HK-2 (cell line): Measurements from ENCODE around the gene CIT.

Experiments used
- DNase-seq: peaks from one replicate; pipeline ENCODE4 v3.0.0-alpha.2; 2018; ENCODE audit not compliant: unreplicated experiment

Gene CIT

DNA sequence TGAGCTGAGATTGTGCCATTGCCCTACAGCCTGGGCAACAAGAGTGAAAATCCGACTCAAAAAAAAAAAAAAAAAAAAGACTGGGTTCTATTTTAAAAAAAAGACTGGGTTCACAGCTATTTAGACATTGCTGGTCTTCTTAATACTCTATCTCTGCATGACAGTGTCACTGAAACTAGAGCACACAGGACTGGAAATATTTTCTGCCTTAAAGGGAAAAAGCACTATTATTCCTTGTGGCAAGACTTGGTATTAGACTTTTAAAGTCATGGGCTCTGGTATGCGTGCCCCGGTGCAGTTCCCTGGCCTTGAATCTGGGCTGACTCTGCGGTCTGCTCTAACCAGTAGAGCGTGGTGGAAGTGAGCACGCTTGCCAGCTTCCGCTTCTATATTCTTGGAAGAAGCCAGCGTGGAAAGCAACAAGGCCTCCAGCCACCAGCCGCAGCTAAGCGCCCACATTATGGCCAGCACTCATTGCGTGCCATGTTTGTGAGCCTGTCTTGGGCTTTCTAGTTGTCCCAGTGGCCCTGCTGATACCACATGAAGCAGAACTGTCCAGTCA, 177.8 kb downstream of the CIT start:
- DNase-seq, result peak; percentile 80

GRCh38 chr12:119696943-119697342, 180.2 kb downstream of the CIT start:
- DNase-seq, result no peak

- DNase-seq, result no peak
Measured at GRCh38 chr12:119695034-119695433, 182.1 kb downstream of the CIT start.

GRCh38 chr12:119694111-119694510, 183.0 kb downstream of the CIT start:
- no peak for DNase-seq

DNA sequence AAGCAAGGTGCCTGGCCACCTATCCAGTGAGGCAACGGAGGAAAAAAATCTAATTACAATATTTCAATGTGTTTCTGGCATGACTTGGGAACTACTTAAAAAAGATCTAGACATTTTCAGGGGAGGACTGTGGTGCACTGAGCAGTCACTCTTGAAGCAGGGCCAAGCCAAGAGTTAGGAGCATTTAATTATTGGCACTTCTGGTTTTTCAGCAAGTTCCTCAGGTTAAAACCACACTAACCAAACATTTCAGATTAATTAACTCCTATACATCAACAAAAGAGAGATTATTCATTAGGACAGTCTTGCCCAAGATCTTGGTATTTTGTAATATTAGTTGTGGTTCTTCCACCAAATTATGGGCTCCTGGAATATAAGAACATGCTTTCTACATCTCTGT, 183.6 kb downstream of the CIT start:
- no peak for DNase-seq

DNA sequence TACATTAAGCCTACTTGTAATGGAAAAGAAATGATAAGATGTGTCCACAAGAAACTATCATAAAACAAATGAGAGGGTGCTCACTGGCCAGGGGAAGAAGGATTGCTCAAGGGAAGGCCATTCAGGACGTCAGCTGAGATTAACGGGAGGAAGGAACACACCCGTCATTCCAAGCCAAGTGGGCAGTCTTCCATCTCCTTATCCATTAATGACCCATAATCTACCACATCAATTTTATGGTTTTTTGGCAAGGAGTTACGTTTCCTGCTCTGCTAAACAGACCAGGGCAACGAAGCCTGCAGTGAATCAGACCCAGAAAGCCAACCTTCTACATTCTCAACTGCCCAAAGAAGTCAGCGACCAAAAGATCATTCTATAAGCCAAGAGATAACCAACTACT, 184.1 kb downstream of the CIT start:
- DNase-seq, result no peak

DNA sequence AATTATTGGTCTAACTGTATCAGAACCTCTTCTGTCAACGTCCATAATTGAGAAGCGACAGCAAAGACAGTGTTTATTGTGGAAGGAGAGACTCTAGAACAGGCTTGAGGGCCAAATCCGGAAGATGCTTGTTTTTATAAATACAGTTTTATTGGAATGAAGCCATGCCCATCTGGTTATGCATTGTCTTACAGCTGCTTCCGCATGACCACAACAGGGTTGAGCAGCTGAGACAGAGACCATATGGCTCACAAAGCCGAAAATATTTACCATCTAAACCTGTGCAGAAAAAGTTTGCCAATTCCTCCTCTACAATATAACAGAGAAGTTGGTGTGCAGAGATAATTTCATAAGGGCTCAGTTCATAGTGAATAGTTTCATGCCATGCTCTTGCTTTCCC, 184.7 kb downstream of the CIT start:
- no peak for DNase-seq

- no peak for DNase-seq
Measured at GRCh38 chr12:119691202-119691810, 185.8 kb downstream of the CIT start.

DNA sequence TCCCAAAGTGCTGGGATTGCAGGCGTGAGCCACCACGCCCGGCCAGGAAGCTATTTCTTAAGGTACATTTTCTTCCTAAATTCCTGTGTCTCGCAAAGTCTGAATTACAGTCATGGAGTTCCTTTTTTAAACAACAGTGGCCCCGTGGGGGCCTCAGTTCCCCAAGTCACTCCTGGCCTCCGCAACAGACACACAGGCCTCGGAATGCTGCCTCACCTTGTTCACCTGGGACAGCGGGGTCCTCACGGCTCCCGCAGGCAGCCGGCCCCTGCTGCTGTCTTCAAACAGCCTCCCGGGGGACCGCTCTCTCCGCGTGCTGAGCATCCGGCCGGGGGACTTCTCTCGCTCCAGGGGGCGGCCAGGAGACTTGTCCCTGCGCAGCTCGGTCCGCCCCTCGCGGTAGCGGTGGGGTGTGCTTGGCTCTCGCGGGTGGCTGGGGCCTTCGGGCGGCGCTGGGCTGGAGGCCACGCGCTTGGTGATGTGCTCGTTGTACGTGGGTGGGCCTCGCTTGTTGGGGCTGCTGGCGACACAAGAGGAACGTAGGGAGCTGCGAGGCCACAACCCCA, 187.1 kb downstream of the CIT start:
- DNase-seq, result no peak

GRCh38 chr12:119687879-119688278, 189.2 kb downstream of the CIT start:
- DNase-seq, result no peak

GRCh38 chr12:119687406-119687805, 189.7 kb downstream of the CIT start:
- no peak for DNase-seq

GRCh38 chr12:119686776-119687175, 190.3 kb downstream of the CIT start:
- DNase-seq, result no peak

- DNase-seq, result no peak
Measured at GRCh38 chr12:119686355-119686754, 190.8 kb downstream of the CIT start.

- DNase-seq, result no peak
Measured at GRCh38 chr12:119685375-119685774, 191.7 kb downstream of the CIT start.

DNA sequence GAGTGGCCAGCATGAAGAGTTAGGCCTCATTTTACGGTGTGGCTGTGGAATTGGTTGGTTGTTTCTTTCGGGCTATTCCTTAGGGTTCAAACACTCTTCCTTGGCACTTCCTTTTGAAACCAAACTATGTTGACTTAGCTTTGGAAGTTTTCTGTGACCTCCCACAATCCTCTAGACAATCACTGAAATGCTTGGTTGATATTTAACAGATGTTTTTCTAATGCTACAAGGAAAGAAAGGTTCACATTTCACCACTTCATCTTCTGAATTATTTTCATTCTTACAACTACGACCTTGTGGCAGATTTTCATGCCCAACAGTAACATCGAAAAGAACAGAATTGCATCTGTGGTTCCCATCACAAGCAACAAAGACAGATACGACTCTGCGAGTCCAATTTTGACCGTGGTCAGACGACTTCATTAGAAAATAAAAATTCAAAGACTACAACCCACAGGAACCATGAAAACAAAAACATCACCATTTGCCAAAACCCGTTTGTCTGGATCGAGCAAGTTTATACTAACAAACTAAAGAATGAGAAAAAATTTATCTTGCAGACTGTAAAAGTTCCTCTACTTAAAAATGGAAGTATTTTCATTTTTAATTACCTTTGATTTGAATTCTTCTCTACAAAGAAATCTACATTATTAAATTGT, 192.3 kb downstream of the CIT start:
- DNase-seq, result no peak

DNA sequence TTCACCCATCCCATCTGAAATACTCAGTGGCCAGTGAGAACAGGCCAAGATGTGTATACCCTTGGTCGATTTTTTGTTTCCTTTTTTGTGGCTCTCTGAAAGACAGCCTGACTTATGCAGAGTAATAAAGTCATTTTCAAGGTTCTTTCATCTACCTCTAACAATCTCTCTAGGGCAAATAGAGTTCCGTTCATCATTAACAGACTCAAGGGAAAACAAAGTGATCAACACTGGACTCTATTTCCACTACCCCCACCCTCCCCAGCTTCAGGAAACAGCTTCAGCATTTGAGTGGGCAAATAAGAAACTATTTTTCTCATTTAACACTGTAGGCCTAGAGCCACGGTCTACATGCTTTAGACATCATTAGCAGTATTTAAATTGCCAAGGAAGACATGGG, 193.3 kb downstream of the CIT start:
- DNase-seq, result no peak

DNA sequence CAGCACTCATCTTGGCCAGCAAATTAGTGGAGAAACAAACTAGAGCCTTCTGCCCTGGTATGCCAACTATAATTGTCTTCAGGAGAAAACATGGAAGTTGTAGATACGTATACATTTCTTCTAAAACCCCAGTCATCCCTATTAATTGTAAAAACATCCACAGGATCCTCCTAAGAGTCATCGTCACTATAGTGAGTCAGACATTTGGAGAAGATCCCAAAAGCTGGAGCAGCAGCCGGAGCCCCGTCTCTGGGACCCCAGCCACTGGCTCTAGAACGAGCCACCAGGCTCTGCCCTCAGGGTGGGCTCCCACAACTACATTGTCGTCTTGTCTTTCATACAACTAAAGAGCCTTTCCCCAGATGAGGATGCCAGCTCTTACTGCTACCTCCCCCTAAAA, 193.7 kb downstream of the CIT start:
- DNase-seq, result no peak

GRCh38 chr12:119682639-119683252, 194.4 kb downstream of the CIT start:
- DNase-seq, result no peak

- no peak for DNase-seq
Measured at GRCh38 chr12:119681728-119682638, 195.1 kb downstream of the CIT start.

DNA sequence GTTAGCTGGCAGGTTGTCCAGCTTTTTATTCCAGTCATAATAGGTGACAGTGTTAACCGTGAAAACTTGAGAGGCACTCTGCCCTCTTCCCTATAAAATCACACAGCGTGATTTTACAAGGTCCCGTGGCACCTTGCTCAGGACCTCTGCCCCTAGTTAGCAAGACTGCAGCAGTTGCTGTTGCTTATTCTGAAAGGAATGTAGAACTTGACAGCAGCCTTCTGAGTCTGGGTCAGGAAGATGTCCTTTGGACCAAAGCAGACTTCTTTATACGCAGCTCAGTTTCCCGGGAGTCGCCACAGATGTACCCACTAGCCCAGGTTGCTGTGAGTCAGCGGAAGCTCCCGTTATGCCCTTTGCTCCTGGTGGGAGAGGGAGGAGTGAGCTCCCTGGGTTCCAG, 196.0 kb downstream of the CIT start:
- DNase-seq, result no peak

- DNase-seq, result no peak
Measured at GRCh38 chr12:119679490-119679889, 197.6 kb downstream of the CIT start.

DNA sequence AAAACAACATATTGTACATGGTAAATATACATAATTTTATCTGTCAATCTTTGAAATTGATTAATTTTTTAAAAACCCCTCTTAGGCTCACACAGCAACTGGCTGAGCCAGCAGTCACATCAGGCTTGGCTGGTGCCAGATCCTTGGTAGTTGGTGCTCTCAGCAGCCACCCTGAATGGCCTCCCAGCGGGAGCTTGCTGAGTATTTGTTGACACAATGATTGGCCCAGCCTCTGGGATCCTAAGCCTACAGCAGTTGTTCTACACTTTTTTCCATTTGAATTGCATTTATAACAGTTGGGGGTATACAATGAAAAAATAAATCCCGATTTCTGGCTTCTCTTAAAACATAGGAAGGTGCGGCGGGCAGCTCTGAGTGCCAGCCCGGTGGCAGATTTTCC, 198.0 kb downstream of the CIT start:
- DNase-seq, result no peak
